HG03439 (cell line): ENCODE measurements around the gene ZNF33A.
"Not testable (repeated sequence)": the region's sequence is repeated elsewhere in the genome, so short reads cannot be mapped to it uniquely, and the experiment has no call there.

Experiments
- ATAC-seq: cut with Tn5 transposase; IDR thresholded peaks from one replicate; pipeline ENCODE4 v1.9.1; 2021; ENCODE audit warnings: mild to moderate bottlenecking, moderate library complexity; ENCODE audit not compliant: unreplicated experiment

The ZNF33A gene

GRCh38 chr10:38043516-38043915 is 33.0 kb downstream of the ZNF33A start:
- no peak for ATAC-seq

- ATAC-seq = no peak
Observed at GRCh38 chr10:38045129-38045528, 34.7 kb downstream of the ZNF33A start.

GRCh38 chr10:38047666-38048065 is 37.2 kb downstream of the ZNF33A start:
- no peak for ATAC-seq

GRCh38 chr10:38050212-38050611 is 39.7 kb downstream of the ZNF33A start:
- no peak for ATAC-seq

- ATAC-seq = no peak
Observed at GRCh38 chr10:38054361-38054797, 43.9 kb downstream of the ZNF33A start.

GRCh38 chr10:38055274-38055894 is 44.9 kb downstream of the ZNF33A start:
- ATAC-seq = not testable (repeated sequence)

- ATAC-seq = not testable (repeated sequence)
Observed at GRCh38 chr10:38069663-38070062, 59.2 kb downstream of the ZNF33A start.

- ATAC-seq = no peak
Observed at GRCh38 chr10:38070501-38070900, 60.0 kb downstream of the ZNF33A start.

- no peak for ATAC-seq
Observed at GRCh38 chr10:38072552-38072951, 62.1 kb downstream of the ZNF33A start.

GRCh38 chr10:38076687-38077086 is 66.2 kb downstream of the ZNF33A start:
- ATAC-seq = no peak

GRCh38 chr10:38093318-38093717 is 82.8 kb downstream of the ZNF33A start:
- ATAC-seq = not testable (repeated sequence)

GRCh38 chr10:38093816-38094157 is 83.3 kb downstream of the ZNF33A start:
- ATAC-seq = peak; percentile 31

GRCh38 chr10:38094158-38094926 is 83.9 kb downstream of the ZNF33A start, which contains the start of gene ZNF37A:
Gene ZNF37A, plus strand, starts transcription at chr10:38094337. Its CDS starts 2,281 bp downstream, at chr10:38096618.
- peak; percentile 99 for ATAC-seq

GRCh38 chr10:38094927-38095574 is 84.6 kb downstream of the ZNF33A start:
- no peak for ATAC-seq

- no peak for ATAC-seq
Observed at GRCh38 chr10:38102880-38103279, 92.4 kb downstream of the ZNF33A start.

- no peak for ATAC-seq
Observed at GRCh38 chr10:38103756-38104155, 93.3 kb downstream of the ZNF33A start.

- no peak for ATAC-seq
Observed at GRCh38 chr10:38112159-38112558, 101.7 kb downstream of the ZNF33A start.
